HG03097 (cell line): ENCODE measurements around the gene RGS5.

Source experiments
- ATAC-seq: cut with Tn5 transposase; IDR thresholded peaks from one replicate; pipeline ENCODE4 v1.9.1; 2021; ENCODE audit not compliant: unreplicated experiment, low FRiP score

The RGS5 gene

GRCh38 chr1:163093579-163093978 lies 109.1 kb downstream of the RGS5 start:
- no peak for ATAC-seq

DNA sequence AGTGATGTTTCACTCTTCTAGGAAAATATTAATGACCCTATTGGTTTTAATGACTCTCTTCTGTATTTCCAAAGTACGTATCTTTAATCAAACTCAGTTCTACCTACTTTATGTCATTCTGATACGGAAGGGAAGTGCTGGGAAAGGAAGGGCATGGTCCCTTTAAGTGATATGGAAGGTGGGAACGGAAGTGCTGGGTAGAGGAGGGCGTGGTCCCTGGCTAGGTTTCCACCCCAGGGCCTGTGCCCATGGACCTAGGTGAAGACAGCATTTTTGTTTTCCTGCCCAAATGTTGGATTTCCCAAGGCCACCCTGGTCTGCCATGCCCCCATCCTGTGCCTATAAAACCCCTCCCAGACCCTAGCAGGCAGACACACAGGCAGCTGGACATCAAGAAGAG lies 109.5 kb downstream of the RGS5 start:
- ATAC-seq = no peak
